SK-N-SH (cell line): Measurements from ENCODE around the gene MAP3K13. TPM values are rescaled to one million over a fixed set of nuclear protein-coding genes. Genes with fewer than 3 reads are reported as not detected.

Experiments
- CTCF ChIA-PET: fragments of 300-600, 350-600 bp; formaldehyde crosslinking; extraction: SDS; loops from one replicate; lab custom pipeline; 2021; lab: Yijun Ruan, JAX
- POLR2A ChIA-PET: fragments of 350-600 bp; sonication (Branson Sonifier 250); formaldehyde crosslinking; extraction: SDS; loops from one replicate; lab custom pipeline; 2020; ENCODE audit warnings: antibody characterized with exemption, inconsistent platforms; lab: Yijun Ruan, JAX
- DNase-seq: peaks from one replicate; pipeline ENCODE4 v3.0.0; 2012
- H2AFZ ChIP-seq: fragments of 200-600 bp; sonication (generic); 2 replicates; pipeline ENCODE4 v1.8.1; 2016; ENCODE audit warnings: antibody characterized with exemption, mild to moderate bottlenecking, low read depth
- H3F3A ChIP-seq: fragments of 200-600 bp; sonication (generic); replicated peaks from 2 replicates; pipeline ENCODE3; 2016; ENCODE audit warnings: antibody characterized with exemption, mild to moderate bottlenecking; ENCODE audit not compliant: insufficient read depth
- H3K27ac ChIP-seq, 2 experiments: fragments of 200-500 bp in 1 of 2; fragments of 200-600 bp in 1 of 2; sonication (Bioruptor generic) in 1 of 2; sonication (generic), shearing (Covaris generic) in 1 of 2; 2 replicates each; pipeline versions ENCODE4 v1.5.1 to v1.6.1; 2014 to 2016; ENCODE audit warnings: low read depth in 2 of 2, inconsistent platforms in 1 of 2, low read length in 1 of 2, mild to moderate bottlenecking in 1 of 2, mixed read lengths in 1 of 2
- H3K27me3 ChIP-seq: fragments of 200-600 bp; sonication (generic), shearing (Covaris generic); 2 replicates; pipeline ENCODE4 v1.6.1; 2016; ENCODE audit warnings: mixed run types; ENCODE audit not compliant: insufficient read depth
- H3K36me3 ChIP-seq, 2 experiments: fragments of 200-500 bp in 1 of 2; fragments of 200-600 bp in 1 of 2; sonication (Bioruptor generic) in 1 of 2; sonication (generic) in 1 of 2; replicated peaks in 1 of 2; 2 replicates each; pipeline versions ENCODE3 to v1.5.1; 2014 to 2016; ENCODE audit warnings: low read length in 1 of 2, mild to moderate bottlenecking in 1 of 2; ENCODE audit not compliant: insufficient read depth in 2 of 2, control insufficient read depth in 1 of 2
- H3K4me1 ChIP-seq, 2 experiments: fragments of 200-500 bp in 1 of 2; fragments of 200-600 bp in 1 of 2; sonication (Bioruptor generic) in 1 of 2; sonication (generic), shearing (Covaris generic) in 1 of 2; 2 replicates each; pipeline versions ENCODE4 v1.5.1 to v1.6.1; 2014 to 2016; ENCODE audit warnings: low read depth in 1 of 2, low read length in 1 of 2, mixed run types in 1 of 2; ENCODE audit not compliant: insufficient read depth in 2 of 2, control insufficient read depth in 1 of 2
- H3K4me2 ChIP-seq: fragments of 200-600 bp; sonication (generic), shearing (Covaris generic); 2 replicates; pipeline ENCODE4 v1.6.1; 2017; ENCODE audit warnings: mixed run types
- H3K4me3 ChIP-seq, 2 experiments: fragments of 200-500 bp in 1 of 2; fragments of 200-600 bp in 1 of 2; sonication (Bioruptor generic) in 1 of 2; sonication (generic), shearing (Covaris generic) in 1 of 2; 2 replicates each; pipeline versions ENCODE4 v1.5.1 to v1.8.1; 2014 to 2016; ENCODE audit warnings: low read depth in 2 of 2, inconsistent platforms in 1 of 2, low read length in 1 of 2, mild to moderate bottlenecking in 1 of 2, mixed read lengths in 1 of 2, moderate library complexity in 1 of 2
- H3K79me2 ChIP-seq: fragments of 200-600 bp; sonication (generic); 2 replicates; pipeline ENCODE4 v1.8.1; 2017; ENCODE audit warnings: mild to moderate bottlenecking; ENCODE audit not compliant: insufficient read depth
- H3K9ac ChIP-seq: fragments of 200-600 bp; sonication (generic); 2 replicates; pipeline ENCODE4 v1.6.1; 2017; ENCODE audit warnings: mixed run types
- H3K9me2 ChIP-seq: fragments of 200-600 bp; sonication (generic); 2 replicates; pipeline ENCODE4 v1.6.1; 2017; ENCODE audit warnings: mixed run types
- H3K9me3 ChIP-seq: fragments of 200-600 bp; sonication (generic); 2 replicates; pipeline ENCODE4 v1.6.1; 2017; ENCODE audit warnings: mixed run types, mild to moderate bottlenecking, moderate library complexity
- H4K20me1 ChIP-seq: fragments of 200-600 bp; sonication (generic); 2 replicates; pipeline ENCODE4 v1.6.1; 2017; ENCODE audit warnings: mild to moderate bottlenecking, mixed run types; ENCODE audit not compliant: insufficient read depth
- ELF1 ChIP-seq: IDR thresholded peaks from 2 replicates; pipeline ENCODE4 v1.4.0; 2012
- FOXJ3 ChIP-seq: sonication (generic); formaldehyde crosslinking; IDR thresholded peaks from 2 replicates; pipeline ENCODE4 v1.5.1; 2020; ENCODE audit warnings: mild to moderate bottlenecking, missing genetic modification reagents
- GABPA ChIP-seq: IDR thresholded peaks from 2 replicates; pipeline ENCODE4 v1.4.0; 2012; ENCODE audit warnings: low read depth, mild to moderate bottlenecking
- GATA2 ChIP-seq: sonication (generic); formaldehyde crosslinking; IDR thresholded peaks from 2 replicates; pipeline ENCODE4 v1.5.0; 2020; ENCODE audit warnings: mild to moderate bottlenecking, missing genetic modification reagents
- JUND ChIP-seq: IDR thresholded peaks from 2 replicates; pipeline ENCODE4 v1.4.0; 2012
- POLR2AphosphoS5 ChIP-seq: IDR thresholded peaks from 2 replicates; pipeline ENCODE4 v1.6.1; 2012; ENCODE audit warnings: low read depth, low read length
- RAD21 ChIP-seq: IDR thresholded peaks from 2 replicates; pipeline ENCODE4 v1.6.1; 2012; ENCODE audit warnings: mild to moderate bottlenecking, low read length
- RXRA ChIP-seq: IDR thresholded peaks from 2 replicates; pipeline ENCODE4 v1.4.0; 2012; ENCODE audit warnings: low read depth, mild to moderate bottlenecking, borderline replicate concordance
- SIN3A ChIP-seq: IDR thresholded peaks from 2 replicates; pipeline ENCODE4 v1.6.1; 2012; ENCODE audit warnings: low read depth, mild to moderate bottlenecking, low read length, moderate library complexity, borderline replicate concordance
- SMC3 ChIP-seq: IDR thresholded peaks from 2 replicates; pipeline ENCODE4 v1.6.1; 2012; ENCODE audit warnings: low read depth, low read length, improper control_type of control experiment
- TAF1 ChIP-seq: IDR thresholded peaks from 2 replicates; pipeline ENCODE4 v1.6.1; 2012; ENCODE audit warnings: low read depth, mild to moderate bottlenecking, low read length, moderate library complexity, borderline replicate concordance
- TCF12 ChIP-seq: IDR thresholded peaks from 2 replicates; pipeline ENCODE4 v1.4.0; 2012
- TEAD4 ChIP-seq: IDR thresholded peaks from 2 replicates; pipeline ENCODE4 v1.4.0; 2012; ENCODE audit warnings: mild to moderate bottlenecking, borderline replicate concordance; ENCODE audit not compliant: insufficient read depth
- YY1 ChIP-seq: IDR thresholded peaks from 2 replicates; pipeline ENCODE4 v1.4.0; 2012; ENCODE audit warnings: low read depth, mild to moderate bottlenecking
- WGBS: methylation state at CpG from one replicate; pipeline ENCODE4 v1.1.6; 2017; ENCODE audit warnings: low lambda C conversion rate; 5-methylcytosine and 5-hydroxymethylcytosine counted together
- polyA plus RNA-seq, 3 experiments: library from polyadenylated mRNA; depleted of rRNA; stranded (reverse); fragments of >200 nt; gene quantifications; 2 replicates each; pipeline ENCODE4 v1.2.3, GENCODE V29; 2012
- TF ChIP-seq, protein P1 (sequence below): IDR thresholded peaks from 2 replicates; pipeline ENCODE4 v1.4.0; 2012; ENCODE audit warnings: low read depth, borderline replicate concordance
- TF ChIP-seq, protein P2 (sequence below): fragments of 200-600 bp; sonication (generic); IDR thresholded peaks from 2 replicates; pipeline ENCODE4 v1.6.1; 2017; ENCODE audit warnings: antibody characterized with exemption, mild to moderate bottlenecking, moderate library complexity
- TF ChIP-seq, protein P3 (sequence below): IDR thresholded peaks from 2 replicates; pipeline ENCODE4; 2012

Gene MAP3K13
- polyA plus RNA-seq, 1 of the 3 experiments (the other 2 are of a cell fraction), result 9.1 TPM

DNA sequence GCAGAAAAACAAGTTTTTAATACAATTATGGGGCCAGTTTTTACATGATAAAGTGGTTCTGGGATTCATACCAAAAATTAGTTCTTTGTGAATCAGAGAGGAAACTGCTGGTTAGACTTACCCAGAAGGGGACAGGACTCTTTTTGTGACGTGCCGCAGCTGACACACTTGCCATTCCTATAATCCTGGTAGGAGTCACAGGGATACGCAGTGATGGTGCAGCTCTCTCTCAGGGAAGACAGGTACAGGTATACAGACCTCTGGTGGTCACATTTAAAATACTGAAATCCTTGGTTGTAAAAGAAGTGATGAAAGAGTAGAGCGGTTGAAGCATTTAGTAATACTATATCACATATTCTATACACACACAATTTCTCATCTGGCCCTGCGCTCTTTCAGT is 156.1 kb downstream of the MAP3K13 start:
- Histone ChIP-seq H3K9ac (no peak overlapping the region), H3K9me3 (no peaks in the 10 kb centered on the region), H3K36me3 (no peaks in the 10 kb centered on the region), H3F3A (no peaks in the 10 kb centered on the region), H3K4me1 (no peaks in the 10 kb centered on the region), H3K4me3 (no peak overlapping the region), H3K9me2 (no peaks in the 10 kb centered on the region), H2AFZ (no peak overlapping the region), H3K4me2 (no peak overlapping the region), H3K27me3 (peaks cover 3% of the 10 kb centered on the region; the same call in 1 of the 2 replicates), H3K27ac (no peak overlapping the region), H3K79me2 (no peaks in the 10 kb centered on the region), H4K20me1 (no peaks in the 10 kb centered on the region)
- POLR2A ChIA-PET, result interaction anchor here (0.6 kb wide), 1 partner anchor 221 kb away, joined by 3 read pairs; no protein-coding TSS in a partner anchor
- DNase-seq, result no peak
- WGBS, result 43% methylated on average over 5 of the region's 5 CpGs
- CTCF ChIA-PET, result interaction anchor here (1.2 kb wide), 1 partner anchor 10 kb away, joined by 5 read pairs; no protein-coding TSS in a partner anchor
- TF ChIP-seq RAD21 (peak; percentile 30), GATA2 (no peak), TEAD4 (no peak)

DNA sequence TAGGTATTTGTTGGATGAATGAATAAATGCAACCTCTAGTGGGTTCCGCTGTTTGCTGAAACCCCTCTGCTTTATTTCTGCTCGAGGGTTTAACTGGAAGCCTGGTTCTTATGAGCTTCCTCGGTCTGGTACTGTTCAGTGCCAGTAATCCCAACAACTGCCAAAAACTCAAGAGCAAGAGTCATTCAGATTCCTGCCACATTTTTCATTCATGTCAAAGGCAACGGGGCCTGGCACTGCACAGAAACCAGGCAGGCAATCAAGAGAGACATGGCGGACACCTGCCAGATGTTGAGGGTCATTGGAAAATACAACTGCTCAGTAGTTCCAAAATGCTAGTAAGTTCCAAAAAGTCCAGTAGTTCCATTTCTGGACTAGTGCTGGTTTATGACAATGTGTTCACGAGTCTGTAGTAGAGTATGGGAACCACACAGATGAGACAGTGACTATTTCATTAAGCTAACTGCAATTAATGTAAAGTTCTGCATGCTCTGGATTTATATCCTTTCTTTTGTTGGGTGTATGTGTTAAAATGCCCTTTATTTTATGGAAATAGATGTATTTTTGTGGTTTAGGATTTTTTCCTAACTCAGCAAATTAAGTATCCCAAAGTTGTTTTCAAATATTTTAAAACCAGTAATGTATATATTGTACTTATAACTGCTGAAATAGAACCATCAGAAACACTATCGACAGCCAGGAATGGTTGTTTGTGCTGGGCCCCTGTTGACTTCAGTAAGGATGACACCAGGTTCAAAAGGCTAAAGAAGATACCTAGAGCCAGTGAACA is 158.6 kb downstream of the MAP3K13 start:
- POLR2A ChIA-PET, result no interaction called here
- CTCF ChIA-PET, result no interaction called here
- no peaks in the 10 kb centered on the region for H4K20me1 ChIP-seq
- DNase-seq, result no peak
- peaks cover 5% of the 10 kb centered on the region; the same call in 1 of the 2 replicates for H3K27me3 ChIP-seq
- H3K36me3 ChIP-seq, result no peaks in the 10 kb centered on the region
- TF ChIP-seq JUND (no peak), TEAD4 (no peak), SMC3 (no peak), TAF1 (no peak)
- H3K27ac ChIP-seq, result no peak overlapping the region
- H3K9me2 ChIP-seq, result no peaks in the 10 kb centered on the region
- no peak overlapping the region for H3K4me2 ChIP-seq
- H3K4me3 ChIP-seq, result no peak overlapping the region
- H2AFZ ChIP-seq, result no peak overlapping the region
- no peaks in the 10 kb centered on the region for H3K9me3 ChIP-seq
- H3K79me2 ChIP-seq, result no peaks in the 10 kb centered on the region
- H3K4me1 ChIP-seq, result no peaks in the 10 kb centered on the region
- no peak overlapping the region for H3K9ac ChIP-seq
- H3F3A ChIP-seq, result no peaks in the 10 kb centered on the region
- 56% methylated on average over 5 of the region's 7 CpGs for WGBS

DNA sequence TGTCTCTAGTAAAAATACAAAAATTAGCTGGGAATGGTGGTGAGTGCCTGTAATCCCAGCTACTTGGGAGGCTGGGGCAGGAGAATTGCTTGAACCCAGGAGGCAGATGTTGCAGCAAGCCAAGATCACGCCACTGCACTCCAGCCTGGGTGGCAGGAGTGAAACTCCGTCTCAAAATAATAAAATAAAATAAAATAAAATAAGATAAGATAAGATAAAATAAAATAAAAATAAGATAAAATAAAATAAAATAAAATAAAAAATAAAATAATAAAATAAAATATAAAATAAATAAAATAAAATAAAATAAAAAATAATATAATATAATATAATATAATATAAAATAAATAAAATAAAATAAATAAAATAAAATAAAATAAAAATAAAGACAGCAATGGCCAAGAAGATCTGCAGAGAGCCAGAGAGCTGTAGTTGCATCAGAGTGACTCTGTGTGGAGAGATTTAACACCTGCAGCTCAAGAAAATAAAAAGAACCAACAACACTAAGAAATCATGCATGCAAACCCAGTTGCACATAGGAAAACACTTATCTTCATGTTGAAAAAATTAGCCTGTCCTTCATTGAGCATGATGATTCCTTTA is 163.5 kb downstream of the MAP3K13 start:
- H3K36me3 ChIP-seq, result no peaks in the 10 kb centered on the region
- H2AFZ ChIP-seq, result no peak overlapping the region
- 66% methylated on average over 2 of the region's 2 CpGs for WGBS
- ChIA-PET POLR2A (no interaction called here), CTCF (interaction anchor here (1.8 kb wide), 1 partner anchor 33 kb away, joined by 5 read pairs; no protein-coding TSS in a partner anchor)
- H3K4me1 ChIP-seq, result no peaks in the 10 kb centered on the region
- H3K79me2 ChIP-seq, result no peaks in the 10 kb centered on the region
- no peak for DNase-seq
- peaks cover 5% of the 10 kb centered on the region; the same call in 1 of the 2 replicates for H3K27me3 ChIP-seq
- no peak overlapping the region for H3K4me2 ChIP-seq
- H3K27ac ChIP-seq, result no peak overlapping the region
- no peak overlapping the region for H3K4me3 ChIP-seq
- H3F3A ChIP-seq, result no peaks in the 10 kb centered on the region
- no peak overlapping the region for H3K9ac ChIP-seq
- no peaks in the 10 kb centered on the region for H3K9me2 ChIP-seq
- no peaks in the 10 kb centered on the region for H3K9me3 ChIP-seq
- no peaks in the 10 kb centered on the region for H4K20me1 ChIP-seq
- TF ChIP-seq SIN3A (no peak), RXRA (no peak), GATA2 (no peak), YY1 (no peak), JUND (no peak), TCF12 (no peak), FOXJ3 (no peak), ELF1 (no peak), GABPA (no peak), POLR2AphosphoS5 (no peak), TAF1 (no peak)
- TF ChIP-seq, protein P1, sequence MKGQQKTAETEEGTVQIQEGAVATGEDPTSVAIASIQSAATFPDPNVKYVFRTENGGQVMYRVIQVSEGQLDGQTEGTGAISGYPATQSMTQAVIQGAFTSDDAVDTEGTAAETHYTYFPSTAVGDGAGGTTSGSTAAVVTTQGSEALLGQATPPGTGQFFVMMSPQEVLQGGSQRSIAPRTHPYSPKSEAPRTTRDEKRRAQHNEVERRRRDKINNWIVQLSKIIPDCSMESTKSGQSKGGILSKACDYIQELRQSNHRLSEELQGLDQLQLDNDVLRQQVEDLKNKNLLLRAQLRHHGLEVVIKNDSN, result no peak
- TF ChIP-seq, protein P2, sequence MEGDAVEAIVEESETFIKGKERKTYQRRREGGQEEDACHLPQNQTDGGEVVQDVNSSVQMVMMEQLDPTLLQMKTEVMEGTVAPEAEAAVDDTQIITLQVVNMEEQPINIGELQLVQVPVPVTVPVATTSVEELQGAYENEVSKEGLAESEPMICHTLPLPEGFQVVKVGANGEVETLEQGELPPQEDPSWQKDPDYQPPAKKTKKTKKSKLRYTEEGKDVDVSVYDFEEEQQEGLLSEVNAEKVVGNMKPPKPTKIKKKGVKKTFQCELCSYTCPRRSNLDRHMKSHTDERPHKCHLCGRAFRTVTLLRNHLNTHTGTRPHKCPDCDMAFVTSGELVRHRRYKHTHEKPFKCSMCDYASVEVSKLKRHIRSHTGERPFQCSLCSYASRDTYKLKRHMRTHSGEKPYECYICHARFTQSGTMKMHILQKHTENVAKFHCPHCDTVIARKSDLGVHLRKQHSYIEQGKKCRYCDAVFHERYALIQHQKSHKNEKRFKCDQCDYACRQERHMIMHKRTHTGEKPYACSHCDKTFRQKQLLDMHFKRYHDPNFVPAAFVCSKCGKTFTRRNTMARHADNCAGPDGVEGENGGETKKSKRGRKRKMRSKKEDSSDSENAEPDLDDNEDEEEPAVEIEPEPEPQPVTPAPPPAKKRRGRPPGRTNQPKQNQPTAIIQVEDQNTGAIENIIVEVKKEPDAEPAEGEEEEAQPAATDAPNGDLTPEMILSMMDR, result no peak
- TF ChIP-seq, protein P3, sequence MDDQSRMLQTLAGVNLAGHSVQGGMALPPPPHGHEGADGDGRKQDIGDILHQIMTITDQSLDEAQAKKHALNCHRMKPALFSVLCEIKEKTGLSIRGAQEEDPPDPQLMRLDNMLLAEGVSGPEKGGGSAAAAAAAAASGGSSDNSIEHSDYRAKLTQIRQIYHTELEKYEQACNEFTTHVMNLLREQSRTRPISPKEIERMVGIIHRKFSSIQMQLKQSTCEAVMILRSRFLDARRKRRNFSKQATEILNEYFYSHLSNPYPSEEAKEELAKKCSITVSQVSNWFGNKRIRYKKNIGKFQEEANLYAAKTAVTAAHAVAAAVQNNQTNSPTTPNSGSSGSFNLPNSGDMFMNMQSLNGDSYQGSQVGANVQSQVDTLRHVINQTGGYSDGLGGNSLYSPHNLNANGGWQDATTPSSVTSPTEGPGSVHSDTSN, result no peak
